Measurements from ENCODE around the gene BMP6. TPM values are rescaled to one million over a fixed set of nuclear protein-coding genes. Genes with fewer than 3 reads are reported as not detected.

The BMP6 gene
- total and polyA plus RNA-seq, 2 of the 8 experiments (the other 6 are each of a cell fraction or from before 2014, with no cell fraction given): 2.0 to 2.1 TPM

- H3K23me2 ChIP-seq (ENCODE audit: low read depth, low read length): no peaks in the 10 kb centered on the region
- no peak for DNase-seq (ENCODE audit: low read depth in 1 of 2, low spot score in 2 of 2)
- H3K36me3 ChIP-seq (ENCODE audit: control insufficient read depth in 2 of 4, insufficient read depth in 4 of 4, low read length in 3 of 4): peaks cover 39 to 74% (median 65%) of the 10 kb centered on the region in 4 experiments; a peak in 7 of 8 replicates
- no peaks in the 10 kb centered on the region for H3K4me1 ChIP-seq (replicated peaks in 1 of 4; ENCODE audit: control insufficient read depth in 3 of 4, insufficient read depth in 4 of 4, low read length in 3 of 4)
- no peaks in the 10 kb centered on the region for H3K79me1 ChIP-seq (ENCODE audit: low read depth, low read length)
- H3K4ac ChIP-seq (replicated peaks; ENCODE audit: insufficient read length, low read depth, low read length): no peak overlapping the region
- H2BK15ac ChIP-seq (ENCODE audit: low read length): no peak overlapping the region
- H3K9ac ChIP-seq (replicated peaks in 1 of 4; ENCODE audit: extremely low read depth in 1 of 4, low read depth in 3 of 4, low read length in 3 of 4): no peak overlapping the region
- H3K4me2 ChIP-seq (ENCODE audit: insufficient read depth in 1 of 2, low read depth in 2 of 2, low read length in 2 of 2): no peak overlapping the region
- H4K5ac ChIP-seq (ENCODE audit: insufficient read length, low read depth, low read length): no peak overlapping the region
- no peak overlapping the region; the same call in 1 of the 2 replicates for H4K8ac ChIP-seq (ENCODE audit: extremely low read depth, insufficient read depth, low read length)
- no peak overlapping the region for H3K27ac ChIP-seq (ENCODE audit: low read depth, low read length)
- H3K4me3 ChIP-seq (ENCODE audit: extremely low read depth in 1 of 4, insufficient read depth in 2 of 4, low read depth in 3 of 4, low read length in 4 of 4): no peak overlapping the region
- H2BK12ac ChIP-seq (ENCODE audit: low read depth, low read length): no peak overlapping the region
- ChIA-PET CTCF (ENCODE audit: partially characterized antibody) (no interaction called here), POLR2A (ENCODE audit: partially characterized antibody) (no interaction called here)
- H4K91ac ChIP-seq (replicated peaks; ENCODE audit: insufficient read length, low read length): no peak overlapping the region
- H3K56ac ChIP-seq (replicated peaks; ENCODE audit: insufficient read length, low read depth, low read length): no peak overlapping the region
- no peak for FAIRE-seq
- H2BK5ac ChIP-seq (ENCODE audit: low read depth, low read length): no peak overlapping the region
- no peaks in the 10 kb centered on the region for H3K27me3 ChIP-seq (replicated peaks in 1 of 4; ENCODE audit: control insufficient read depth in 3 of 4, extremely low read depth in 1 of 4, insufficient read depth in 3 of 4, low read length in 3 of 4)
- H3K79me2 ChIP-seq (ENCODE audit: control insufficient read depth in 1 of 2, insufficient read depth in 2 of 2, low read length in 2 of 2): no peaks in the 10 kb centered on the region
- 94% methylated on average over 19 of the region's 19 CpGs; no CpG with 5 or more reads in 1 of the 2 experiments for WGBS, 2 experiments (ENCODE audit: extremely low coverage in 1 of 2, insufficient coverage in 1 of 2, insufficient read length in 1 of 2, insufficient replicate concordance in 2 of 2, low coverage in 1 of 2, low lambda C conversion rate in 2 of 2, missing lambda C conversion rate in 1 of 2)
- H4K20me1 ChIP-seq (replicated peaks in 1 of 2; ENCODE audit: control insufficient read depth in 1 of 2, insufficient read depth in 2 of 2, low read length in 2 of 2): peaks cover 3 to 4% of the 10 kb centered on the region in 2 experiments
- H2AFZ ChIP-seq (ENCODE audit: low read length): no peak overlapping the region
- no peak overlapping the region for H3K18ac ChIP-seq (ENCODE audit: extremely low read depth, low read length)
- no peak overlapping the region for H3K14ac ChIP-seq (ENCODE audit: insufficient read length)
- no peak overlapping the region for H2BK20ac ChIP-seq (ENCODE audit: low read length)
- H3K23ac ChIP-seq (ENCODE audit: insufficient read length): no peak overlapping the region
- no peaks in the 10 kb centered on the region for H3K9me3 ChIP-seq (ENCODE audit: insufficient read depth in 2 of 2, low read depth in 1 of 2, low read length in 1 of 2)
- H2AK5ac ChIP-seq (ENCODE audit: low read depth, low read length): no peak overlapping the region
- H2BK120ac ChIP-seq (replicated peaks; ENCODE audit: low read depth, low read length): no peak overlapping the region
- TF ChIP-seq CTBP2 (IDR thresholded peaks at IDR 0.05; ENCODE audit: borderline replicate concordance, insufficient read depth, insufficient read length, low read length) (no peak), NRF1 (IDR thresholded peaks at IDR 0.05; ENCODE audit: low read depth, low read length) (no peak), TEAD4 (IDR thresholded peaks at IDR 0.05; ENCODE audit: low read depth, low read length) (no peak), BRCA1 (IDR thresholded peaks at IDR 0.05; ENCODE audit: low read depth, low read length) (no peak), GABPA (IDR thresholded peaks at IDR 0.05; ENCODE audit: borderline replicate concordance, insufficient read depth, low read length) (no peak), MAFK (IDR thresholded peaks at IDR 0.05; ENCODE audit: low read depth, low read length) (no peak), CHD1 (IDR thresholded peaks at IDR 0.05; ENCODE audit: low read depth, low read length) (no peak), SIRT6 (IDR thresholded peaks at IDR 0.05; ENCODE audit: low read length) (no peak), CREB1 (IDR thresholded peaks at IDR 0.05) (no peak), ATF2 (IDR thresholded peaks at IDR 0.05; ENCODE audit: low read length) (no peak), YY1 (IDR thresholded peaks at IDR 0.05; ENCODE audit: low read depth, low read length) (no peak), EGR1 (IDR thresholded peaks at IDR 0.05; ENCODE audit: borderline replicate concordance, low read depth, low read length) (no peak)
Measured at GRCh38 chr6:7882505-7883257, 156.8 kb downstream of the BMP6 start.

Data from H1 (cell line).